GM18517 (cell line): Measurements from ENCODE around the gene ZMYND15.

ENCODE experiments used
- ATAC-seq: cut with Tn5 transposase; IDR thresholded peaks from one replicate; pipeline ENCODE4 v1.9.1; 2021; ENCODE audit warnings: mild to moderate bottlenecking, moderate library complexity; ENCODE audit not compliant: unreplicated experiment

ZMYND15 gene

GRCh38 chr17:4785311-4786105 lies 45.9 kb downstream of the ZMYND15 start:
- no peak for ATAC-seq

- no peak for ATAC-seq
These were observed 46.5 kb downstream of the ZMYND15 start, which contains the start of gene VMO1 for GRCh38 chr17:4786106-4786511. VMO1 (minus strand) TSS chr17:4786364; CDS start chr17:4786352, 12 bp downstream.

GRCh38 chr17:4786516-4786915 lies 46.9 kb downstream of the ZMYND15 start:
- no peak for ATAC-seq

GRCh38 chr17:4788159-4788806 lies 48.6 kb downstream of the ZMYND15 start:
- ATAC-seq, result no peak

- ATAC-seq, result peak; percentile 8
These were observed 49.4 kb downstream of the ZMYND15 start, which contains the start of gene GLTPD2 for GRCh38 chr17:4788807-4789700. GLTPD2 (plus strand) TSS chr17:4788964; CDS start chr17:4789012, 48 bp downstream.

- ATAC-seq, result no peak
These were observed 50.0 kb downstream of the ZMYND15 start for GRCh38 chr17:4789701-4789950.

- ATAC-seq, result peak; percentile 81
These were observed 50.5 kb downstream of the ZMYND15 start for GRCh38 chr17:4789951-4790704.

GRCh38 chr17:4790705-4791088 lies 51.1 kb downstream of the ZMYND15 start:
- ATAC-seq, result no peak

GRCh38 chr17:4795168-4795567 lies 55.5 kb downstream of the ZMYND15 start:
- ATAC-seq, result no peak
